ENCODE results near the gene SENP1. TPM values are rescaled to one million over a fixed set of nuclear protein-coding genes. Genes with fewer than 3 reads are reported as not detected.

SENP1 gene
- total and polyA plus RNA-seq, 2 of the 13 experiments (the other 11 are each of a cell fraction or from before 2014, with no cell fraction given): 14.0 to 20.2 TPM

GRCh38 chr12:48045061-48045846, 60.6 kb downstream of the SENP1 start:
- in situ Hi-C loops (cut with HindIII; ENCODE audit: extremely low pct_ligation_motif_present, low pct_unique_long_range_greater_than_20kb) (no loop called here), intact Hi-C loops (cut with micrococcal nuclease; ENCODE audit: unreplicated experiment) (no loop called here)
- no TSS peak for BruUV-seq (replicated peaks)
- H3K9ac ChIP-seq (ENCODE audit: insufficient read depth, low read depth, low read length): no peak overlapping the region
- DNase-seq (ENCODE audit: low spot score): no peak
- H4K20me1 ChIP-seq (ENCODE audit: insufficient read depth, low read length): no peaks in the 10 kb centered on the region
- no peak overlapping the region for H3K27ac ChIP-seq (ENCODE audit: extremely low read length, insufficient read depth, low read length)
- 96% methylated on average over 6 of the region's 6 CpGs for WGBS (ENCODE audit: low lambda C conversion rate)
- H2AFZ ChIP-seq (ENCODE audit: low read length): no peak overlapping the region
- ChIA-PET CTCF (ENCODE audit: low intra/inter-chr PET ratio, low total read pairs) (no interaction called here), POLR2A (no interaction called here)
- H3K4me1 ChIP-seq (ENCODE audit: insufficient read depth, low read length): no peaks in the 10 kb centered on the region
- H3K79me2 ChIP-seq (ENCODE audit: insufficient read depth, low read length): no peaks in the 10 kb centered on the region
- no peak overlapping the region for H3K4me2 ChIP-seq (ENCODE audit: low read depth, low read length)
- FAIRE-seq: no peak
- peaks cover 11 to 50% of the 10 kb centered on the region in 2 experiments; a peak in 4 of 5 replicates for H3K36me3 ChIP-seq (replicated peaks in 1 of 2; ENCODE audit: control insufficient read depth in 1 of 2, insufficient read depth in 2 of 2, low read length in 2 of 2)
- H3K9me3 ChIP-seq (ENCODE audit: low read length): no peaks in the 10 kb centered on the region
- H3K4me3 ChIP-seq (replicated peaks in 1 of 3; ENCODE audit: insufficient read depth in 1 of 3, low read depth in 2 of 3, low read length in 3 of 3): no peak overlapping the region
- H3K27me3 ChIP-seq (ENCODE audit: control insufficient read depth in 1 of 2, insufficient read depth in 2 of 2, low read length in 2 of 2): no peaks in the 10 kb centered on the region
- no peak for ATAC-seq
- no peak for TF ChIP-seq HDAC2 (CRISPR knock-in tag; IDR thresholded peaks at IDR 0.05)
- TF ChIP-seq, protein P1, sequence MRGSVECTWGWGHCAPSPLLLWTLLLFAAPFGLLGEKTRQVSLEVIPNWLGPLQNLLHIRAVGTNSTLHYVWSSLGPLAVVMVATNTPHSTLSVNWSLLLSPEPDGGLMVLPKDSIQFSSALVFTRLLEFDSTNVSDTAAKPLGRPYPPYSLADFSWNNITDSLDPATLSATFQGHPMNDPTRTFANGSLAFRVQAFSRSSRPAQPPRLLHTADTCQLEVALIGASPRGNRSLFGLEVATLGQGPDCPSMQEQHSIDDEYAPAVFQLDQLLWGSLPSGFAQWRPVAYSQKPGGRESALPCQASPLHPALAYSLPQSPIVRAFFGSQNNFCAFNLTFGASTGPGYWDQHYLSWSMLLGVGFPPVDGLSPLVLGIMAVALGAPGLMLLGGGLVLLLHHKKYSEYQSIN (CRISPR knock-in tag; IDR thresholded peaks at IDR 0.05; ENCODE audit: borderline replicate concordance): no peak
- TF ChIP-seq, protein P2, sequence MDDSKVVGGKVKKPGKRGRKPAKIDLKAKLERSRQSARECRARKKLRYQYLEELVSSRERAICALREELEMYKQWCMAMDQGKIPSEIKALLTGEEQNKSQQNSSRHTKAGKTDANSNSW (CRISPR knock-in tag; IDR thresholded peaks at IDR 0.05; ENCODE audit: borderline replicate concordance): no peak
- TF ChIP-seq HNRNPK (IDR thresholded peaks at IDR 0.05; ENCODE audit: low read depth, low read length, poor library complexity, severe bottlenecking): no peak
- TF ChIP-seq, protein P3, sequence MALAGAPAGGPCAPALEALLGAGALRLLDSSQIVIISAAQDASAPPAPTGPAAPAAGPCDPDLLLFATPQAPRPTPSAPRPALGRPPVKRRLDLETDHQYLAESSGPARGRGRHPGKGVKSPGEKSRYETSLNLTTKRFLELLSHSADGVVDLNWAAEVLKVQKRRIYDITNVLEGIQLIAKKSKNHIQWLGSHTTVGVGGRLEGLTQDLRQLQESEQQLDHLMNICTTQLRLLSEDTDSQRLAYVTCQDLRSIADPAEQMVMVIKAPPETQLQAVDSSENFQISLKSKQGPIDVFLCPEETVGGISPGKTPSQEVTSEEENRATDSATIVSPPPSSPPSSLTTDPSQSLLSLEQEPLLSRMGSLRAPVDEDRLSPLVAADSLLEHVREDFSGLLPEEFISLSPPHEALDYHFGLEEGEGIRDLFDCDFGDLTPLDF (CRISPR knock-in tag; IDR thresholded peaks at IDR 0.05): no peak
- TF ChIP-seq HOXA9 (CRISPR knock-in tag; IDR thresholded peaks at IDR 0.05; ENCODE audit: borderline replicate concordance): no peak
- no peak for TF ChIP-seq RAD51 (IDR thresholded peaks at IDR 0.05; ENCODE audit: borderline replicate concordance)
- no peak for TF ChIP-seq MEIS1 (CRISPR knock-in tag; IDR thresholded peaks at IDR 0.05; ENCODE audit: borderline replicate concordance)
- TF ChIP-seq XRCC5 (optimal IDR thresholded peaks at IDR 0.05; ENCODE audit: low read length): no peak
- no peak for TF ChIP-seq ZGPAT (CRISPR knock-in tag; IDR thresholded peaks at IDR 0.05)
- TF ChIP-seq ZNF12 (CRISPR knock-in tag; IDR thresholded peaks at IDR 0.05): no peak
- TF ChIP-seq ZSCAN12 (CRISPR knock-in tag; IDR thresholded peaks at IDR 0.05): no peak
- no peak for TF ChIP-seq ZNF775 (CRISPR knock-in tag; IDR thresholded peaks at IDR 0.05; ENCODE audit: borderline replicate concordance)

All from HepG2 (cell line).